HG02623 (cell line): ENCODE data around the gene C21orf58.

Source experiments
- ATAC-seq: cut with Tn5 transposase; IDR thresholded peaks from one replicate; pipeline ENCODE4 v1.9.1; 2021; ENCODE audit warnings: moderate library complexity; ENCODE audit not compliant: unreplicated experiment

Gene C21orf58

DNA sequence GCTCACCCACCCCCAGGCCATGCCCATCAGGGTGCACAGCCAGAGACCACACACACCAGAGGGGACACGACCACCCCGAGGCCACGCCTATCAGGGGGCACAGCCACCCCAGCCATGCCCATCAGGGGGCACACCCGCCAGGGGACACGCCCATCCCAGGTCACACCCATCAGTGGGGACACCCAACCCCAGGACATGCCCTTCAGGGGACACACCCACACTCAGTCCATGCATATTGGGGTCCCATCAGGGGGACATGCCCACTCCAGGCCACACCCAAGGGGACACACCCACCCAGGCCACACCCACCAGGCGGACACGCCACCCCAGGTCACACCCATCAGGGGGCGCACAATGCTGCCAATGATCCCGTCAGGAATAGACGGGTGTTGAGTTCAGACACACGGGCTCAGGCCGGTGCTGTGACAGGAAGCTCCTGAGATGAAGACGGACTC is 59.0 kb downstream of the C21orf58 start:
- no peak for ATAC-seq

DNA sequence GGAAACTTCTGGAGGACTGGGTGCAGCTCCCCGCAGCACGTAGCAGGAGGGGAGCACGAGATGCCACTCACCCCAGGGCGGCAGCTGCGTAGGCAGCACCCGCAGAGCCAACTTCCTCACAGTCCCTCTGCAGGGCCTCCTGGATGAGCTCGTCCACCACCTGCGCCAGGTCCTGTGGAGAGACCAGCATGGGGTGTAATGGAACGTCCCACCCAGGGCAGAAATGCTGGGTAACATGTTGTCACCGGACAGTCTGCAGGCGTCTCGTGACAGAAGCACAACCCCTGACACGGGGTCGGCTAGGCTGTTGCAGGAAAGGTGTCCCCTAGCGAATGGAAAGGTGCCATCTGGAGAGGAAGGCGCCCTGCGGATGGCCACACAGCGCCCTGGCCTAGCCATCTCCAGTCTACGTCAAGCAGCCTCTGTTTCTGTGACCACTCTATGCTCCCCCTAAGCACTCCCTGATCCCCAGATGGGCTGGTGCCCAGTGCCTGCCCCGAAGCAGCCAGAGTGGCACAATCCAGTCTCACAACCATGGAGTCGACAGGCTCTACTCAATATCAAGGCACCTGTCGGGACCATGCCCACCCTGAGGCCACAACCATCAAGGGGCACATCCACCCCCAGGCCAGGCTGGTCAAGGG is 59.5 kb downstream of the C21orf58 start:
- ATAC-seq, result no peak

DNA sequence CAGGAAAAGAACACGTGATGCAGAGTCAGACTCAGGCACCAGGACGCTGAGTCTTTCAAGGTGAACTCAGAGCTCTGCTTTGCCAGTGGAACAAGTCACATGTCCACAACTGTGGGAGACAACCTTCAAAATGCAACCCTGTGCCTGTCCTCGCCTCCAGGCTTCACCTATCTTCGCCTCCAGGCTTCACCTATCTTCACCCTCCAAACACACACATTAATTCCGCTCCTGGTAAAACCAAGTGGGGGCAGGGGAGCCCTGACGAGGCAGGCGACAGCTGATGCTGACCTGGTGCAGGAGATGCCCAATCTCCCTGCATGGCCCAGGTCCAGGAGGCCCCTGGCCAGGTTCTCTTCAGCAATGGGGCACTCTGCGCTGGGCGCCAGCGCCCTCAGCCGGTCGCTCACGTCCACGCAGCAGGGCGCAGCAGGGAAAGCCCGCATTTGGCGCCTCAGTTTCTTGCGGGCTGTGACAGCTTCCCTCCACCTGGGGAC is 67.1 kb downstream of the C21orf58 start:
- no peak for ATAC-seq

DNA sequence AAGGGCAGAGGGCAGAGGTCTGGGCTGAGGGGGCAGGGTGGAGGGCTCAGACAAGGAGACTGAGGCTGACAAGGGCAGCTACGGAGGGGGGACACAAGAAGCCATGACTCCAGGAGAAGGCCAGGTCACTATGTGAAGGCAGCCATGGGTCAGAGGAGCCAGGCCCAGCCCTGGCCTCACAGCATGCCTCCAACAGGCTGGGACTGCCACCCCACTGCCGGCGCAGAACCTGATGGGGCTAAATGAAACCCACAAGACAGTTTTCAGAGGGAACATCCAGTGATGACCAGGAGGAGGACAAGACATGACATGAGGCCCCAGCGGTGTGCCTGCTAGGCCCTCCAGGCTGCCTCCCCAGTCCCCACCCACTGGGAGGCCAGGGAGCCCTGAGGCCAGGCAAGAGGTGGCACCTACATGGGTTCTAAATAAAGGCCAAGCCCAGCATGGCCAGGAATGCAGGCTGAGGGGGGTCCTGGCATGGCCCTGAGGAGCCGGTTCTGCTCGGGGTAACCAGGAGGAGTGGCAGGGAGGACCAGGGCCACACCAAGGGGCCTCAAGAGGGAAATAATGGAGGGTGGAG is 67.8 kb downstream of the C21orf58 start:
- no peak for ATAC-seq

DNA sequence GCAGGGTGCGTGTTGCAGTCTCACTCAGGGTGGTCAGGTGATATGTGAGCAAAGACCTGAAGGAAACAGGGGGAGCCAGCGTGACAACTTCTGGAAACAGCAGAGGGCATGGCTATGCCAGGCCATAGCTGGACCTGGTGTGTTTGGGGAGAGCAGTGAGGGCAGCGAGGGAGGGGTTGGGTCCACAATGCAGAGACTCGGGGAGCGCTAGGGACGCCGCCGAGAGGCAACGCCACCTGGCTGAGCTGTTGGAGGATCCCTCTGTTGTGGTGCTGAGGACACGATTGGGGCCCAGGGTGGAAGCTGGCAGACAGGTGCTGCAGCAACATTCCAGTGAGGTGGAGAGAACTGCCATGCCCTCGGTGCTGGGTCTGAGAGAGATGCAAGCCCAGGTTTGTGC is 68.5 kb downstream of the C21orf58 start:
- ATAC-seq, result no peak

DNA sequence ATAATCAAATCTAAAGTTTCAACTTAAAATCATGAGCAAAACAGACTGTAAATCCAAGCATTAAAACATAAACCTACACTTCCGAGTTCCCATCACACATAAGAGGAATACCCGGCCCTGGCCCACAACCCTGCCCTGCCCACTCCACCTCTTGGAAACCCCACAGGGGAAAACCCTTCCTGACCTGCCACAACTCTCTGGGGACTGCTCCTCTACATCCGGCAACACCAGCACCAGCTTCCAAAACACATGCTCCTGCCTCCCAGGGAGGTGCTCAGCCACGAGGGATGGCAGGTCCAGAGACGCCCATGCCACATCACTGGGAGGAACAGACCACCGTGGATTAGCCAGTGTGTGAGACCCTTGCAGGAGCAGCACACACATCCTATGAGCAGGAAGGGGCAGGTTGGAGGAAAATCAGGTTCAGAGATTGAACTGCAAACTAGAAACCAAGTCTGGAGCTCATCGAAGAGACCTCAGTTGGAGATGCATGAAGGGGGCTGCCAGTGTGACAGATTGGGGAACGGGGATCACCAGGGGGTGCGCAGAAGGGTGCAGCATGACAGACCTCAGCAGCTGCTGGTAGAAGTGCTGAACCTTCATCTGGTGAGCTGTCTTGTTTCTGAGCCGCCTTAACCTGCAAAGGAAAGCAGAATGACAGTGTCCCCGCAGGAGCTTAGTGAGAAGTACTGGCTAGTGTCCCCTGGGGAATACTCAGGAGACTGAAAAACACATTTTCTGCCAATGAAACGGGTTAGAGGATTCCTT is 69.3 kb downstream of the C21orf58 start:
- no peak for ATAC-seq

DNA sequence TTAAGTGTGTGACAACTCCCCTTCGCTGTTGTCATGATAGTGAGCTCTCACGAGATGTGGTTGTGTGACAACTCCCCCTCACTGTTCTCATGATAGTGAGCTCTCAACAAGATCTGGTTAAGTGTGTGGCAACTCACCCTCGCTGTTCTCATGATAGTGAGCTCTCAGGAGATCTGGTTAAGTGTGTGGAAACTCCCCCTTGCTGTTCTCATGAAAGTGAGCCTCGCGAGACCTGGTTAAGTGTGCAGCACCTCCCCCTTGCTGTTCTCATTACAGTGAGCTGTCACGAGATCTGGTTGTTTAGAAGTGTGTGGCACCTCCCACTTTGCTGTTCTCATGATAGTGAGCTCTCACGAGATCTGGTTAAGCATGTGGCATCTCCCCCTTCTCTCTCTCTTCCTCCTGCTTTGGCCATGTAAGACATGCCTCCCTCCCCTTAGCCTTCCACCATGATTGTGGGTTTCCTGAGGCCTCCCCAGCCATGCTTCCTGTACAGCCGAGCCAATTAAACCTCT is 70.0 kb downstream of the C21orf58 start:
- no peak for ATAC-seq

DNA sequence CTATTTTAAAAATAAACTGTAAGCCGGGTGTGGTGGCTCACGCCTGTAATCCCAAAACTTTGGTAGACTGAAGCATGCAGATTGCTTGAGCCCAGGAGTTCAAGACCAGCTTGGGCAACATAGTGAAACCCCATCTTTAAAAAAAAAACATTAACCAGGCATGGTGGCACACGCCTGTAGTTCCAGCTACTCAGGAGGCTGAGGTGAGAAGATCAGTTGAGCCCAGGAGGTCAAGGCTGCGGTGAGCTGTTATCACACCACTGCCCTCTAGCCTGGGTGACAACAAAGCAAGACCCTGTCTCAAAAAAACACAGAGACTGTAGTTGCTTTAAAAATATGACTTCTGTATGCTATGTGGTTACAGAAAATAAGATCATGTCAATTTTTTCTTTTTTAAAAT is 70.8 kb downstream of the C21orf58 start:
- ATAC-seq, result no peak
